Retinal pigment epithelial cell (primary cell): ENCODE data around the gene SLITRK1.

Source experiments
- DNase-seq: peaks from one replicate; pipeline ENCODE4 v3.0.0-alpha.2; 2010; ENCODE audit warnings: low read depth
- H3K4me3 ChIP-seq: 2 replicates; pipeline ENCODE4 v1.5.1; 2011; ENCODE audit warnings: mild to moderate bottlenecking, low read length, control low read depth, moderate library complexity
- TF ChIP-seq, protein P1 (sequence below): conservative IDR thresholded peaks from 2 replicates; pipeline ENCODE4 v1.5.1; 2011; ENCODE audit warnings: low read depth, low read length, control low read depth, inconsistent platforms

SLITRK1 gene, protein sequence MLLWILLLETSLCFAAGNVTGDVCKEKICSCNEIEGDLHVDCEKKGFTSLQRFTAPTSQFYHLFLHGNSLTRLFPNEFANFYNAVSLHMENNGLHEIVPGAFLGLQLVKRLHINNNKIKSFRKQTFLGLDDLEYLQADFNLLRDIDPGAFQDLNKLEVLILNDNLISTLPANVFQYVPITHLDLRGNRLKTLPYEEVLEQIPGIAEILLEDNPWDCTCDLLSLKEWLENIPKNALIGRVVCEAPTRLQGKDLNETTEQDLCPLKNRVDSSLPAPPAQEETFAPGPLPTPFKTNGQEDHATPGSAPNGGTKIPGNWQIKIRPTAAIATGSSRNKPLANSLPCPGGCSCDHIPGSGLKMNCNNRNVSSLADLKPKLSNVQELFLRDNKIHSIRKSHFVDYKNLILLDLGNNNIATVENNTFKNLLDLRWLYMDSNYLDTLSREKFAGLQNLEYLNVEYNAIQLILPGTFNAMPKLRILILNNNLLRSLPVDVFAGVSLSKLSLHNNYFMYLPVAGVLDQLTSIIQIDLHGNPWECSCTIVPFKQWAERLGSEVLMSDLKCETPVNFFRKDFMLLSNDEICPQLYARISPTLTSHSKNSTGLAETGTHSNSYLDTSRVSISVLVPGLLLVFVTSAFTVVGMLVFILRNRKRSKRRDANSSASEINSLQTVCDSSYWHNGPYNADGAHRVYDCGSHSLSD

DNA sequence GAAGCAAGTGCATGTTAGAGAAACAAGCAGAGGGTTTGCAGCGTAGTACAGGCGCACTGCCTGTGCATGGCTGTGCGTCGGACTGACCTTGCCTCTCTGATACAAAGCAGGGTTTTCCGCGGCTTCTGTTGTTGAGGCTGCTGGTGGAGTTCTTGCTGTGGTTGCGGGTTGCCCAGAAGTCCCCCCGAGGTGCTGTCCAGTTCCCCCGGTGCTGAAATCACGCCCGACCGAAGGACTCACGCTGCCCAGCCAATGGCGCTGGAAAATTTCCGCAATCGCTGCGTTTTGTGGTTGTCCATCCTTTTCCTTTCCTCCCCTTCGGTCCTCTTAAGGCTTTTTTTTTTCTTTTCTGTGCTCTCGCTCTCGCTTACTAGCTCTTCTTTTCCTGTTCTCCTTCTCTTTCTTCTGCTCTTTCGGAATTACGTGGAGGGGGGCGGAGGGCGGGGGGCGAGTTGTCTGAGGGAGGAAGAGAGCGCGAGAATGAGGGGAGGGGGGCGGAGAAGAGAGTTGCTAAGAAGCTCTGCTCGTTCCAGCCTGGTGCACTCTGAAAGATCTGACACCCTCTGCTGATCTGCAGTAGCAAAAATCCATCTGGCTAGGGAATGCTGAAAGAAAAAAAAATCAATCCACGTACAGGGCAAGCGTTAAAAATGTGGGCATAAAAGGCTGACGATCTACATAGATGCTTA lies at the start of gene SLITRK1:
SLITRK1 (minus strand) TSS at position 558 of the 689 bp plus-strand sequence. CDS start 967 bp downstream, outside the sequence.
- H3K4me3 ChIP-seq: peak within 1 kb of the TSS; percentile 55
- peak; percentile 59 for DNase-seq
- TF ChIP-seq, protein P1, sequence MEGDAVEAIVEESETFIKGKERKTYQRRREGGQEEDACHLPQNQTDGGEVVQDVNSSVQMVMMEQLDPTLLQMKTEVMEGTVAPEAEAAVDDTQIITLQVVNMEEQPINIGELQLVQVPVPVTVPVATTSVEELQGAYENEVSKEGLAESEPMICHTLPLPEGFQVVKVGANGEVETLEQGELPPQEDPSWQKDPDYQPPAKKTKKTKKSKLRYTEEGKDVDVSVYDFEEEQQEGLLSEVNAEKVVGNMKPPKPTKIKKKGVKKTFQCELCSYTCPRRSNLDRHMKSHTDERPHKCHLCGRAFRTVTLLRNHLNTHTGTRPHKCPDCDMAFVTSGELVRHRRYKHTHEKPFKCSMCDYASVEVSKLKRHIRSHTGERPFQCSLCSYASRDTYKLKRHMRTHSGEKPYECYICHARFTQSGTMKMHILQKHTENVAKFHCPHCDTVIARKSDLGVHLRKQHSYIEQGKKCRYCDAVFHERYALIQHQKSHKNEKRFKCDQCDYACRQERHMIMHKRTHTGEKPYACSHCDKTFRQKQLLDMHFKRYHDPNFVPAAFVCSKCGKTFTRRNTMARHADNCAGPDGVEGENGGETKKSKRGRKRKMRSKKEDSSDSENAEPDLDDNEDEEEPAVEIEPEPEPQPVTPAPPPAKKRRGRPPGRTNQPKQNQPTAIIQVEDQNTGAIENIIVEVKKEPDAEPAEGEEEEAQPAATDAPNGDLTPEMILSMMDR: no peak

DNA sequence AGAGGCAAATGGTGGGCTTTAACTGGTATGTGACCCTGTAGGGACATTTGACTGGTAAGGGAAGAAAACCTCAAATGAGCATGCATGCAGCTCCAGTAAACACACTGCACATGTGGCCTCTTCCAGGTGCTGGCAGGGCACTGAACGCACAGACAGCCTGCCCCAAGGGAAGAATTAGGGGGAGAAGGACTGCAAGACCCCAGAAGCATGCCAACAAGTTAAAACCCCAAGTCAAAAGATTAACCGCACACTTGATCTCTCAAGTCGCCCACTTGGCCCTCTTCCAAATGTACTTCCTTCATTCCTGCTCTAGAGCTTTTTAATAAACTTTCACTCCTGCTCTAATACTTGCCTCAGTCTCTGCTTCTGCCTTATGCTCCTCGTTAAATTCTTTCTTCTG lies 46.9 kb upstream of the SLITRK1 start:
- TF ChIP-seq, protein P1: no peak
- no peak overlapping the region for H3K4me3 ChIP-seq
- peak; percentile 47 for DNase-seq

DNA sequence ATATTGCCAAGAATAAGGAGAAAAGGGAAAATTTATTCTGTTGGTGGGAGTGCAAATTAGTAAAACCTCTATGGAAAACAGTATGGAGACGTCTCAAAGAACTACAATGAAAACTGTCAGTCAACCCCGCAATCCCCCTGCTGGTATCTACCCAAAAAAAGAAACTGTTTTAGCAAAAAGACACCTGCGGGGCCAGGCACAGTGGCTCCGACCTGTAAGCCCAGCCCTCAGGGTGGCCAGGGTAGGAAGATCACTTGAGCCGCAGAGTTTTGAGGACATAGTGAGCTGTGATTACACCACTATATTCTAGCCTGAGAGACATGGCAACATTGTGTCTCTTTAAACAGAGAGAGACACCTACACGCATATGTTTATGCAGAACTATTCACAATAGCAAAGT lies 37.5 kb upstream of the SLITRK1 start:
- no peak for DNase-seq
- no peak overlapping the region for H3K4me3 ChIP-seq
- TF ChIP-seq, protein P1: no peak

DNA sequence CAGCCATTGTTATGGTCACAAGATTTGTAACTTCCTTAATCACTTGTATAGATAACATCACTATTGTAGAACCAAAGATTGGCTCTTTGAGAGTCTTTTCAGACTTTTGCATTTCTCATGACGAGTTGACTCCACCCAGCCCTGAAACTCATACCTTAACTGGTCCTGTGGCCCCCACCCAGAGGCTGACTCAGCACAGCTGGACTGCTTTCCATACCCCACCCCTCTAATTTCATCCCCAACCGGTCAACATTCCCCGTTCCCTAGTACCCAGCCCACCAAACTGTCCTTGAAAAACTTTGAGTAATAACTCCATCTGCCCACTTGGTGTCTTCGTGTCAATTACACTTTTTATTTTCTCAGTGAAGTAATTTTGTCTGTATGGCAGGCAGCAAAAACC lies 32.1 kb upstream of the SLITRK1 start:
- TF ChIP-seq, protein P1: no peak
- H3K4me3 ChIP-seq: no peak overlapping the region
- no peak for DNase-seq

DNA sequence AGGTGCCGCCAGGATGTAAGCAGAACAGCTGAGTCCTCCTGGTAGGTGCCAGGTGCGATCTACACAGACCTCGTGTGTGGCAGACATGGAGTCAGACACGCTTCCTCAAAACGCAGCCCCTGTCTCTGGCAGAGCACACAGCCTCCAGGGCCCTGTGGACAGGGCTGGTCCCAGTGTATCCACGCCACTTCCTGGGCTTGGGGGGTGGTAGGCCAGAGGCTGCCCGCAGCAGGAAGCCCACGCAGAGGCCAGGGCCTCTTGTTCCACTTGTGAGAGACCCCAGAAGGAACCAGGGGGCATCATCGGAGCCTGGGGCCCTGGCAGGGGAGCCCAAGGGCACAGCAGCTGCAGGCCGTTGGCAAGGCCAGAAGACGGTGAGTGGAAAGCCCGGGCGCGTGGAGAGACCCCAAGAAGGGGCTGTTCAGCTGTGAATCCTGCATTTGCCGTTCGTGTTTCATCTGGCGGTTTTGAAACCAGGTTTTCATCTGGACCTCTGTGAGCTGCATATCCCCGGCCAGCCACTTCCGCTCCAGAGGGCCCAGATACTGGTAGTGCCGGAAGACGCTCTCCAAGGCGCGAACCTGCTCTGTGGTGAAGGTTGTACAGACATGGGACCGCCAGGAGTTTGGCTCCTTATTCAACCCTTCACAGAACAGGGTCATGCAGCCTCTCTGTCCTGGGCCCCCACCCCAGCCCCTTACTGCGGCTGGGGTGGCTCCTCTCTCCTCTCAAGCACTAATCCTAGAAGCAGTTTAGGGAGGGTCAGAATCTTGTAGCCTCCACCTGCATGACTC lies 25.1 kb upstream of the SLITRK1 start:
- DNase-seq: no peak
- H3K4me3 ChIP-seq: no peak overlapping the region
- TF ChIP-seq, protein P1: no peak

DNA sequence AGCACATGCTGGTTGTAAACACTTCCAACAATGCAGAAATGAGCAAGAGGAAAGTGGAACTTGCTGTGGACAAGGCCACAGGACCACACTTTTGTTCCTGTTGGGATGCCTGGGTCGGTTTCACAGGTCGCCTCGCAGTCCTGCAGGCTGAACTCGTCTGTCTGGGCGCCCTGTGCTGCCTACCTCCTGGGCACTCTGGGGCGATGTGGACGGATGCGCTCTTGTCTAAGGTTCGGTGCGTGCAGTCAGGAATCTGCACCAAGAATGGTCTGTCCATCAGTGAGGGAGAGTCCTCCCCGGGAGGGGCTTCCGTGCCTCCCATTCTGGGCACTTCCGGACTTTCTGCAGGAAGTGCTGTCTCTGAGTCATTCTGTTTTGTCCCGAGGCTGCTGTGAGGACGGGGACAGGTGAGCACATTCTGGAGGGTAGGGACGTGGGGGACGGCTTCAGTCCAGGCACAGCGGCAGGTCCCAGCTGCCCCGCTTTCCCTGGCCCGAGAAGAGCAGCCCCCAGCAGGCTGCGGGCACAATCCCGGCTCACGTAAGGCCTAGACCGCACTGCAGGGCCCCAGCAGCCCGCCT lies 24.1 kb upstream of the SLITRK1 start:
- DNase-seq: no peak
- H3K4me3 ChIP-seq: no peak overlapping the region
- TF ChIP-seq, protein P1: no peak
